Endothelial cell of hepatic sinusoid (primary cell): ENCODE data around the gene FBXO42.

Experiments
- in situ Hi-C: cut with HindIII; loops from 2 replicates; pipeline ENCODE4 v1.10.0; 2017; ENCODE audit warnings: low sequenced_read_pairs

Gene FBXO42

DNA sequence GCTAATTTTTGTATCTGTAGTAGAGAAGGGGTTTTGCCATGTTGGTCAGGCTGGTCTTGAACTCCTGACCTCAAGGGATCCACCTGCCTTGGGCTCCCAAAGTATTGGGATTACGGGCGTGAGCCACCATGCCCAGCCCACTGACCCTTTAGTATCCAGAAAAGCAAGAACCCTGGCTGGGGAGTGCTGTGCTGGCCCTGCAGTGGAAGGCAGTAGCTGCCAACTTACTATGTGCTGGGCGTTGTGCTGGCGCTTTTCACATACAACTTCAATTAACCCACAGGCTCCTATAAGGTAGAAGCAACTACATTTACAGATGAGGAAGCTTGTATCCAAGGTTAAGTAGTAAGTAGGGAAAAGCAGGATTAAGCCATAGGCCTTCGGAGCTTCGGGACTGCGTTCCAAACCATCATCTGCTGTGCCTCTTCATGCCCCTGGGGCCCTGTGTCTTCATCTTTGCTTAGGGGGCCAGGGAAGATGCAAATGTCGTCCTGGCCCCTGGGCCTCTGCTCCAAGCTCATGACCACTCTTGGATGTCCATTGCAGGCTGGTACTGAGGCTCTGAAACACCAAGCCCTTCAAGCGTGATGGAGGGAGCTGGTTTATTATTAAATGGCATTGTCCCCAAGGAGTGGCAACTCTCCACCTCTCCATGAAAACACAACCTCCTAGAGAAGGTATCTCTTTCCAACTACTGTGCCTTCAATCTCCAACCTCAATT is 106.6 kb downstream of the FBXO42 start:
- in situ Hi-C loops: loop anchor here (5.0 kb wide), 1 partner anchor 47 kb away; no protein-coding TSS in a partner anchor

DNA sequence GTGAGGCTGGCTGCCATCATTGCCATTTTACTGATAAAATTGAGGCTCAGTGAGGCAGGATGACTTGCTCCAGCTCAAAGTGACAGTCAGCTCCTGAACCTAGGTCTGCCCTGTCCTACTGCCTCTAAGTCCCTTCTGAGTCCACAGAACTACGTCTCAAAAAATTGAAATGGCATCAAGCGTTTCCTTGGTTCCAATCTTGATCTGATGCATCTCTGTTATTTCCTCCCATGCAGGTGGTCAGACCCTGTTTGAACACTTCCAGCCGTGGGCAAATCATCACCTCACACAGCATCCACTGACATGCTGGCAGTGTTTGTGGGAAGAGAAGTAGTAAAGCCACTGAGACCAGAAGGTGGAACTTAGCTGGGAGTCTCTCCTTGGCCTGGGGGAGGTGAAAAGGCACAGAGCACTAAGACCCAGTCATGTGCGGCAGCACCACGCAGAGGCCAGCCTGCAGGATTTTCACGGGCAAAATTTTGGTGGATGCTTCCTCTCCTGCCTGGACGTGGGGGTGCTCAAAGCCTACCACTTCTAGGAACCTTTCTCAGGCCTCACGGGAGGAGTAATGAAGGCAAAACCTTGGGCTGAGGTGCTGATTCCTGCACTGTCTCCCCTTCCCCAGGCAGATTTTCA is 107.5 kb downstream of the FBXO42 start:
- in situ Hi-C loops: loop anchor here (5.0 kb wide), 1 partner anchor 48 kb away; no protein-coding TSS in a partner anchor

DNA sequence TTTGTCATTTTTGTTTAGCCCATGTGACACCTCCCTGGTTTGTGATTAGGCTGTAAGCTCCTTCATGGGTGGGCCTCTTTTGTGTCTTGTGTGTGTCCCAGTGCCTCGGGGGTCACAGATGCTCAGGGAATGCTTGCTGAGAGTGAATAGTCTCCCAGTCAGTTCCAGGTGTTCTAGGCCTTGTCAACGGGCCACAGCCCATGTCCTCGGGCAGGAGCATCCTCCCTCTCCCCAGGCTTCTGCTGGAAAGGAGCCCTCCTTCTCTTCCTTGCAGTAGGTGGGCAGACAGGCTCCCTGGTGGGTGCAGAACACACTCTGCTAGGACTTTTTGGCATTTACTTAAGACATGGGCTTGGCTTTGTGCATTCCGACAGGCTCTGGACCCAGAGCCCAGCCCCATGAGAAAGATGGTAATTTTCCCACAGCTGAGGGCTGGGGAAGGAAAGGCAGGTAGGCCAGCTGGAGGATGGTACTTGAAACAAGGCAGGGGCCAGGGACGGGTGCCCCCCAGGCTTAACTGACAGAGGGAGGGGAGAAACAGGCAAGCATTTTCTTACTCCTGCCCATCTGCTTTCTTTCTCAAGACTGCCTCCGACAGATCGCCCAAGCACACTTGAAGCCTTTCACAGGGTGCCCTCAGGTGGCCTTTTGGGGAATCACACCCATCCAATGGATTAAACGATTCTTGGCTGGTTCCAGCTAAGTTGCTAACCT is 108.2 kb downstream of the FBXO42 start:
- in situ Hi-C loops: no loop called here

GRCh38 chr1:16243215-16243610 is 109.1 kb downstream of the FBXO42 start:
- in situ Hi-C loops: no loop called here

GRCh38 chr1:16242556-16243214 is 109.6 kb downstream of the FBXO42 start:
- in situ Hi-C loops: no loop called here

- in situ Hi-C loops: no loop called here
Measured at GRCh38 chr1:16241221-16241708, 111.0 kb downstream of the FBXO42 start.

DNA sequence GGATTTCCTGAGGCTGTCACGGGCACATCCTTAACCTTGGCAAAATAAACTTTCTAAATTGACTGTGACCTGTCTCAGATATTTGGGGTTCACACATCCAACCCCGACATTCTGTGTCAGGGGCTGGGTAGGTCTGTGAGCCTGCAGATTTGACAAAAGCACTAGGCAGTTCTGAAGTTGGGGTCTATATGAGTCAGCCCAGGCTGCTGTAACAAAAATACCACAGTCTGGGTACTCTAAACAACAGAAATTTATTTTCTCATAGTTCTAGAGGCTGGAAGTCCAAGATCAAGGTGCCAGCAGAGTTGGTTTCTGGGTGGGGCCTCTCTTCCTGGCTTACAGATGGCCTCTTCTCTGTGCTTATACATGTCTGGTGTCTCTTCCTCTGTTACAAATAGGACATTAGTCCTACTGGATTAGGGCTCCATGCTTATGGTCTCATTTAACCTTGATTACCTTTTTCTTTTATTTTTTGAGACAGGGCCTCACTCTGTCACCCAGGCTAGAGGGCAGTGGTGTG is 112.2 kb downstream of the FBXO42 start:
- in situ Hi-C loops: no loop called here

GRCh38 chr1:16237343-16237830 is 114.9 kb downstream of the FBXO42 start:
- in situ Hi-C loops: no loop called here

DNA sequence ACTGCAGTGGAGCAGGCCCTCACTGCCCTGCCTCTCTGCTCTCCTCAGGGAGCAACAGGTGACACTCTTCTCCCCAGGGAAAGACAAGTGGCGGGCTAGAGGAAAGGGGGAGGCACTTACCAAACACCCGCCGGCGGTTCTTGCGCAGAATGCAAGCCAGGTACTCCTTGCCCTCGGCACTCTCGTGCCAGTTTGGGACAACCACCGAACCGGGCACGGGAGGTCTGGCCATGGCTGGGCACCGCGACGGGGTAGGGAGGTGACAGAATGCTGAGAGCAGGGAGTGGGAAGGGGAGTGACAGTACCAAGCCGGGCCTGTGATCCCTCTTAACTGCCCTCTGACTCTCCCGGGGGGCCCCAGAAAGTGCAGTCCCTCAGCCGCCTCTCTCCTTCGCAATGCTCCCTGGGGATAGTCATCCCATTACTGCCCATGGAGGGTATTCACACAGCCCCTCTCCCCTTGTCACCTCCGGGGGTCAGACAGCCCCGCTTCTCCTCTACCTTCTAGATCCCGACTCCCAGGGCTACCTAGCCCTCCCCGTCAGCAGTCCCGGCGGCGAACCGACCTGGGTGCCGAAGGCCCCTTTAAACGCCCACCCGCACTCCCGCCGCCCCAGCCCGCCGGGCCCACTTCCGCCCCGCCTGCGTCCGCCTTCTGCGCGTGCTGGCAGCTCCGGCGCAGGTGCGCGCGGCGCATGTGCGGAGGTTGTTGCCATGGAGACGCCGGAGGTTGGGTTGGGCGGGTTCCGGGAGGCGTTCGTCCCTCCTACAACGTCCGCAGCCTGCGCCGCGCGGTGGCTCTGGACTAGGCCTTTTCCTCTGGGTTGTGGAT is 115.6 kb downstream of the FBXO42 start, which contains the start of gene CPLANE2:
CPLANE2 (minus strand) TSS at position 673 of the 832 bp plus-strand sequence; CDS start at position 232, 441 bp downstream.
- in situ Hi-C loops: no loop called here

DNA sequence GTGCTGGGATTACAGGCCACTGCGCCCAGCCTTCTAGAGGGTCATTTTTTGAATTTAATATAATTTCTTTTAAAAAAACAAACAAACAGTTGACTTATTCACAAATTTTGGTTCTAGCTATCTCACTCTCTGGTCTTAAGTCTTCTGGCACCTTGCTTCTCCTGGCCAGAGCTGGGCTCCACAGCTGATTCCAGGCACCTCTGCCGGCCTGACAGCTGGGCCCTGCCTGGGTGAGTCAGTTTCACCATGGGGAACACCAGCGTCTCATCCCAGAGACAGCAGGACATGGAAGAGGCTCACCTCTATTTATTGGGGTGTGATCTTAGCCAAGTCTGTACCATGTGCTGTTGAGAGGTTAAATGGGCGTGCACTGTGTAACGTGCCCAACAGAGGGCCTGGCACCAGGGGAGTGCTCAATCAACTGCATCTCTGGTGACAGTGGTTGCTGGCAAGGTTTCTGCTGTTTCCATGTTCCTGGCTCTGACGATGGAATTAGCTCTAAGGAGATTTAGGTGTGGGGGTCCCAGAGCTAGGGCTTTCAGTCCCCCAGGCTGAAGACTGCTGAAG is 116.3 kb downstream of the FBXO42 start:
- in situ Hi-C loops: no loop called here

DNA sequence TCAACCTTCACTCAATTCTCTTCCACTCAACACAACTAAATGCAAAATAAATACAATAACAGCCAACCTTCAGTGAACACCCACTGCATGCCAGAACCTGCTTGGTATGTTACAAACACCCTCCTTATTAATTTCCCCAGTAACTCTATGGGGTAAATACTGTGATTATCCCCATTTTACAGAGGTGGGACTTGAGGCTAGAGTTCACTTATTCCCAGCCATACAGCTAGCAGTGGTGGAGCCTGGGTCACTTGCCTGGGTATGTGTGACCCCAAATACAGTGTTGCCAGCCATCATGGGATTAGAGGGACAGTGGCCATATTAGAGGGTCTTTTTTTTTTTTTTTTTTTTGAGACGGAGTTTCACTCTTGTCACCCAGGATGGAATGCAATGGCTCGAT is 116.9 kb downstream of the FBXO42 start:
- in situ Hi-C loops: no loop called here

GRCh38 chr1:16233431-16233830 is 118.8 kb downstream of the FBXO42 start:
- in situ Hi-C loops: no loop called here

GRCh38 chr1:16232316-16232710 is 120.0 kb downstream of the FBXO42 start:
- in situ Hi-C loops: no loop called here

GRCh38 chr1:16231331-16232315 is 120.7 kb downstream of the FBXO42 start:
- in situ Hi-C loops: no loop called here

DNA sequence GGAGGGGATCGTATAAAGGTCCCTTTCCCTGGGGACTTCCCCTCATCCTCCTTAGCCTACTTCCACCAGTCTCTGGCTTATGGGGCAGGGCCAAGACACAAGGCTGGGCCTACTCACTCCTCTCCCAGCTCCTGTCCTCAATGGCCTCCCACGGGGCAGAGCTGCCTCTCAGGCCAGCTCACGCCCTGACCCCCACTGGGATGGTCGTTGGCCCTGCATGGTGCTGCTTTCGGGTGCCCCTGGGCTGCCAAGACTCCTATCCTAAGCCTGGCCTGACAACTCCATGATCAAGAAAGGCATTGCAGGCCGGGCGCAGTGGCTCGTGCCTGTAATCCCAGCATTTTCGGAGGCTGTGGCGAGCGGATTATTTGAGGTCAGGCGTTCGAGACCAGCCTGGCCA is 121.5 kb downstream of the FBXO42 start:
- in situ Hi-C loops: no loop called here

DNA sequence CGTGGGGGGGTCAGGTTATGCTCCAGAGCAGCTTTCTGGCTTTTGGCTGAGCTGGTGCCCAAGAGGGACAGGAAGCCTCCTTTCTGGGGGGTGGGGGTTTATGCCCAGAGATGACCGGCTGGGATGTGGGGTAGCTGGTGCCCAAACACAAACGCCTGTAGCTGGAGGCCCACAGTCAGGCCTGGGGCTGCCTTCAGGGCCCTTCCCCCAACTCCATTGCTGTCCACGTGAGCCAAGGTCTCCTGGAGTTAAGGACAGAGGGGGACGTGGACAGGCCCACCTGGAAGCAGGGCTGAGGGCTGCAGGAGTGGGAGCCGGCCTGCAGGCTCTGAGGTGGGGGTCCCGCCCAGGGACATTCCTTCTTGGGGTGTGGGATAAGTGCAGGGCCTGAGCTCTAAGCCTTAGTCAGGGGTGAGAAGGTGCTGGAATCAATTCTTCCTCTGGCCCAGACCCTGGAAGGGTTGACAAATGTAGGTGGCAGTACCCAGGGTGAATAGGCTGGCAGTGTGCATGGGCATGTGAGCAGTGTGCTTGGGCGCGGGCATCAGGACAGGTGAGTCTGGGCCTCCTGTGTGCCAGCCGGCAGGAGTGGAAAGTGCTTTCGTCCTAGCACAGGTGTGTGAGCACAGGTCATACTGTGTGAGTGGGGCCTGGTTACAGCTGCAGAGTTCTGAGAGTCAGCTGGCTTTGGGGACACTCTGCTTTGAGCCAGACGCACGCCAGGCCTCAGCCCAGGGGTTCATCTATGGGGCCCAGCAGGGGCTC is 122.1 kb downstream of the FBXO42 start:
- in situ Hi-C loops: no loop called here

DNA sequence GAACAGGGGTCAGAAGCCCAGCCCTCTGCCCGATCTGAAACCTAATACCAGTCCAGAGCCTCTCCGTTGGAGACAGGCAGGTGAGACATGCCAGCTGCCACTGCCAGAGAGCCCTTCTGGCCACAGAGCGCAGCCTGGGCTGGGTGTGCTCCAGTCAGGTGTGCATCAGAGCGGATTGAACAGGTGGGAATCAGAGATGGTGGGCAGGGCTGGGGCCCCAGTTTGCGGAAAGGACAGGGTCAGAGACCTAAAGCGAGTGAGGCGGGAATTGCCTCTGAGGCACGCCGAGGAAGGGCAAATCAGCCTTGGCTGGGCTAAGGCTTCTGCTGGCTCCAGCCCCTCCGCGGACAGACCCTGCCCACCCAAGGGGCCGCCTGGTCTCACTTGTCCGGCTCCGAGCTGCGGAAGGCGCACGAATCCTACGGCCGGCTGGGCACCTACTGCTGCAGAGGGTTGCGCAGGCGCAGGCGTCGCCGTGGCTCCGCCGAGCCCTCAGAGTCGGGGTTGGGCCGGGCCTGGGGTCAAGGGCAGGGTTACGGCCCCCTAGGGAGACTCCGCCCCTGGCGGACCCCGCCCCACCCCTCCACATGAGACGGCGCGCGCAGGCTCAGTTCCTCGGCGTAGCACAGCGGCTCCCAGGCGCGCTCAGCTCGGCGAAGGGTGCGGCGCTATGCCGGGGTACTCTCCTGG is 125.6 kb downstream of the FBXO42 start:
- in situ Hi-C loops: no loop called here
